ENCODE data around the gene KRT27. TPM values are rescaled to one million over a fixed set of nuclear protein-coding genes. Genes with fewer than 3 reads are reported as not detected.

Gene KRT27
- total and polyA plus RNA-seq, 10 of the 15 experiments (the other 5 are each of a cell fraction or from before 2014, with no cell fraction given) = not detected

- TF ChIP-seq, protein P1, sequence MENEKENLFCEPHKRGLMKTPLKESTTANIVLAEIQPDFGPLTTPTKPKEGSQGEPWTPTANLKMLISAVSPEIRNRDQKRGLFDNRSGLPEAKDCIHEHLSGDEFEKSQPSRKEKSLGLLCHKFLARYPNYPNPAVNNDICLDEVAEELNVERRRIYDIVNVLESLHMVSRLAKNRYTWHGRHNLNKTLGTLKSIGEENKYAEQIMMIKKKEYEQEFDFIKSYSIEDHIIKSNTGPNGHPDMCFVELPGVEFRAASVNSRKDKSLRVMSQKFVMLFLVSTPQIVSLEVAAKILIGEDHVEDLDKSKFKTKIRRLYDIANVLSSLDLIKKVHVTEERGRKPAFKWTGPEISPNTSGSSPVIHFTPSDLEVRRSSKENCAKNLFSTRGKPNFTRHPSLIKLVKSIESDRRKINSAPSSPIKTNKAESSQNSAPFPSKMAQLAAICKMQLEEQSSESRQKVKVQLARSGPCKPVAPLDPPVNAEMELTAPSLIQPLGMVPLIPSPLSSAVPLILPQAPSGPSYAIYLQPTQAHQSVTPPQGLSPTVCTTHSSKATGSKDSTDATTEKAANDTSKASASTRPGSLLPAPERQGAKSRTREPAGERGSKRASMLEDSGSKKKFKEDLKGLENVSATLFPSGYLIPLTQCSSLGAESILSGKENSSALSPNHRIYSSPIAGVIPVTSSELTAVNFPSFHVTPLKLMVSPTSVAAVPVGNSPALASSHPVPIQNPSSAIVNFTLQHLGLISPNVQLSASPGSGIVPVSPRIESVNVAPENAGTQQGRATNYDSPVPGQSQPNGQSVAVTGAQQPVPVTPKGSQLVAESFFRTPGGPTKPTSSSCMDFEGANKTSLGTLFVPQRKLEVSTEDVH (IDR thresholded peaks at IDR 0.05; ENCODE audit: low read depth, partially characterized antibody) = no peak
- TF ChIP-seq ZZZ3 (IDR thresholded peaks at IDR 0.05; ENCODE audit: control insufficient read depth, insufficient read length, low read depth) (no peak), EZH2 (IDR thresholded peaks at IDR 0.05; ENCODE audit: borderline replicate concordance, control insufficient read depth, low read depth, low read length) (no peak), NFYA (IDR thresholded peaks at IDR 0.05; ENCODE audit: borderline replicate concordance, low read depth, low read length) (no peak), WRNIP1 (IDR thresholded peaks at IDR 0.05; ENCODE audit: borderline replicate concordance, low read depth, low read length) (no peak), RBBP5 (conservative IDR thresholded peaks at IDR 0.05) (no peak)
- TF ChIP-seq, protein P2, sequence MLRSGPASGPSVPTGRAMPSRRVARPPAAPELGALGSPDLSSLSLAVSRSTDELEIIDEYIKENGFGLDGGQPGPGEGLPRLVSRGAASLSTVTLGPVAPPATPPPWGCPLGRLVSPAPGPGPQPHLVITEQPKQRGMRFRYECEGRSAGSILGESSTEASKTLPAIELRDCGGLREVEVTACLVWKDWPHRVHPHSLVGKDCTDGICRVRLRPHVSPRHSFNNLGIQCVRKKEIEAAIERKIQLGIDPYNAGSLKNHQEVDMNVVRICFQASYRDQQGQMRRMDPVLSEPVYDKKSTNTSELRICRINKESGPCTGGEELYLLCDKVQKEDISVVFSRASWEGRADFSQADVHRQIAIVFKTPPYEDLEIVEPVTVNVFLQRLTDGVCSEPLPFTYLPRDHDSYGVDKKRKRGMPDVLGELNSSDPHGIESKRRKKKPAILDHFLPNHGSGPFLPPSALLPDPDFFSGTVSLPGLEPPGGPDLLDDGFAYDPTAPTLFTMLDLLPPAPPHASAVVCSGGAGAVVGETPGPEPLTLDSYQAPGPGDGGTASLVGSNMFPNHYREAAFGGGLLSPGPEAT (IDR thresholded peaks at IDR 0.05; ENCODE audit: low read depth) = no peak
Measured at GRCh38 chr17:40803617-40804082, 21.3 kb upstream of the KRT27 start (continued).

DNA sequence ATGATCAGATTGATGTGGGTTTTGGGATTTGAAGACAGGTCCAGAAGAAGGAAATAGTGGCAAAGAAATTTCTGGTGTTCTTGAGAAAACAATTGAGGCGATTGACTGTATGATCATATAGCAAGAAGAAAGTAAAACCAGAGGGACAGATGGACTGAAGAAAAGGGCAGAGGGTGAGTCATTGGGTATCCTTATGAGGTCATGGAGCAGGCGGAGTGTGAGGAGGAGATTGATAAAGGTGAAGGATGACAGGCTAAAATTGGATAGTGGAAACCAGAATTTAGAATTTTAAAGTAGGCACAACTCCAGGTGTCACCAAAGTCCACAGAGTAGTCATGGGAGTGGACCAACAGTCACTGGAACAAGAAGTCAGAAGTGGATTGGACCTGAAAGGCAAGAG lies 18.8 kb upstream of the KRT27 start:
- Histone ChIP-seq H3K4me3 (no peak overlapping the region), H3K27ac (ENCODE audit: control insufficient read depth, insufficient read depth) (no peak overlapping the region), H3K27me3 (replicated peaks in 1 of 2; ENCODE audit: control insufficient read depth in 2 of 2, insufficient read depth in 2 of 2, low read length in 1 of 2) (peaks cover 6 to 11% of the 10 kb centered on the region in 2 experiments; a peak in 3 of 4 replicates), H3K4me1 (ENCODE audit: control insufficient read depth, insufficient read depth, low read length) (no peaks in the 10 kb centered on the region), H3K36me3 (ENCODE audit: control insufficient read depth in 2 of 2, insufficient read depth in 2 of 2, low read length in 1 of 2) (no peaks in the 10 kb centered on the region), H2AFZ (ENCODE audit: control insufficient read depth, low read depth, low read length) (no peak overlapping the region), H3K9ac (ENCODE audit: control insufficient read depth, insufficient read depth, low read length) (no peak overlapping the region), H3K4me2 (ENCODE audit: control insufficient read depth, insufficient read depth) (no peak overlapping the region), H3K79me2 (ENCODE audit: control insufficient read depth, insufficient read depth, low read length) (no peaks in the 10 kb centered on the region), H3K9me3 (replicated peaks; ENCODE audit: control insufficient read depth, insufficient read depth, low read length) (no peaks in the 10 kb centered on the region), H4K20me1 (ENCODE audit: control insufficient read depth, insufficient read depth) (no peaks in the 10 kb centered on the region)
- 0% methylated on average over 2 of the region's 2 CpGs for WGBS (ENCODE audit: insufficient coverage, insufficient replicate concordance, low lambda C conversion rate, missing lambda C conversion rate)
- FAIRE-seq (no peak), ATAC-seq (no peak), DNase-seq (ENCODE audit: low read depth, low spot score) (no peak)
- in situ Hi-C loops (cut with MboI) = loop anchor here (5.0 kb wide), 2 partner anchors 184 to 861 kb away; no protein-coding TSS in a partner anchor
- intact Hi-C loops (cut with micrococcal nuclease; ENCODE audit: unreplicated experiment) = loop anchor here (5.0 kb wide), 3 partner anchors 56 to 861 kb away; no protein-coding TSS in a partner anchor
- ChIA-PET RAD21 (ENCODE audit: unreplicated experiment) (interaction anchor here (1.0 kb wide), 1 partner anchor 177 kb away, joined by 3 read pairs; no protein-coding TSS in a partner anchor), SMC1A (ENCODE audit: uncharacterized antibody, unreplicated experiment) (interaction anchor here (1.3 kb wide), 1 partner anchor 9 kb away, joined by 3 read pairs; no protein-coding TSS in a partner anchor), POLR2A (no interaction called here), CTCF (interaction anchor here (0.9 to 1.2 kb wide), 2 partner anchors 10 to 181 kb away, joined by 3 to 4 read pairs; no protein-coding TSS in a partner anchor)
- no TSS peak for BruUV-seq (replicated peaks)
- TF ChIP-seq SUZ12 (IDR thresholded peaks at IDR 0.05; ENCODE audit: unreplicated experiment) (no peak), TCF3 (IDR thresholded peaks at IDR 0.05; ENCODE audit: borderline replicate concordance, insufficient read depth, low read depth, low read length) (no peak), POLR2AphosphoS5 (IDR thresholded peaks at IDR 0.05; ENCODE audit: low read length) (no peak), CHD4 (IDR thresholded peaks at IDR 0.05) (no peak), POU2F2 (IDR thresholded peaks at IDR 0.05; ENCODE audit: borderline replicate concordance, low read depth, low read length) (no peak)
- TF ChIP-seq, protein P3, sequence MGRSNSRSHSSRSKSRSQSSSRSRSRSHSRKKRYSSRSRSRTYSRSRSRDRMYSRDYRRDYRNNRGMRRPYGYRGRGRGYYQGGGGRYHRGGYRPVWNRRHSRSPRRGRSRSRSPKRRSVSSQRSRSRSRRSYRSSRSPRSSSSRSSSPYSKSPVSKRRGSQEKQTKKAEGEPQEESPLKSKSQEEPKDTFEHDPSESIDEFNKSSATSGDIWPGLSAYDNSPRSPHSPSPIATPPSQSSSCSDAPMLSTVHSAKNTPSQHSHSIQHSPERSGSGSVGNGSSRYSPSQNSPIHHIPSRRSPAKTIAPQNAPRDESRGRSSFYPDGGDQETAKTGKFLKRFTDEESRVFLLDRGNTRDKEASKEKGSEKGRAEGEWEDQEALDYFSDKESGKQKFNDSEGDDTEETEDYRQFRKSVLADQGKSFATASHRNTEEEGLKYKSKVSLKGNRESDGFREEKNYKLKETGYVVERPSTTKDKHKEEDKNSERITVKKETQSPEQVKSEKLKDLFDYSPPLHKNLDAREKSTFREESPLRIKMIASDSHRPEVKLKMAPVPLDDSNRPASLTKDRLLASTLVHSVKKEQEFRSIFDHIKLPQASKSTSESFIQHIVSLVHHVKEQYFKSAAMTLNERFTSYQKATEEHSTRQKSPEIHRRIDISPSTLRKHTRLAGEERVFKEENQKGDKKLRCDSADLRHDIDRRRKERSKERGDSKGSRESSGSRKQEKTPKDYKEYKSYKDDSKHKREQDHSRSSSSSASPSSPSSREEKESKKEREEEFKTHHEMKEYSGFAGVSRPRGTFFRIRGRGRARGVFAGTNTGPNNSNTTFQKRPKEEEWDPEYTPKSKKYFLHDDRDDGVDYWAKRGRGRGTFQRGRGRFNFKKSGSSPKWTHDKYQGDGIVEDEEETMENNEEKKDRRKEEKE (IDR thresholded peaks at IDR 0.05) = no peak

All from GM12878 (cell line).